SK-N-SH (cell line): ENCODE data around the gene SWI5. TPM values are rescaled to one million over a fixed set of nuclear protein-coding genes. Genes with fewer than 3 reads are reported as not detected.

Experiments used
- CTCF ChIA-PET: fragments of 300-600, 350-600 bp; formaldehyde crosslinking; extraction: SDS; loops from one replicate; lab custom pipeline; 2021; lab: Yijun Ruan, JAX
- POLR2A ChIA-PET: fragments of 350-600 bp; sonication (Branson Sonifier 250); formaldehyde crosslinking; extraction: SDS; loops from one replicate; lab custom pipeline; 2020; ENCODE audit warnings: antibody characterized with exemption, inconsistent platforms; lab: Yijun Ruan, JAX
- DNase-seq: peaks from one replicate; pipeline ENCODE4 v3.0.0; 2012
- H2AFZ ChIP-seq: fragments of 200-600 bp; sonication (generic); 2 replicates; pipeline ENCODE4 v1.8.1; 2016; ENCODE audit warnings: antibody characterized with exemption, mild to moderate bottlenecking, low read depth
- H3F3A ChIP-seq: fragments of 200-600 bp; sonication (generic); replicated peaks from 2 replicates; pipeline ENCODE3; 2016; ENCODE audit warnings: antibody characterized with exemption, mild to moderate bottlenecking; ENCODE audit not compliant: insufficient read depth
- H3K27ac ChIP-seq, 2 experiments: fragments of 200-500 bp in 1 of 2; fragments of 200-600 bp in 1 of 2; sonication (Bioruptor generic) in 1 of 2; sonication (generic), shearing (Covaris generic) in 1 of 2; 2 replicates each; pipeline versions ENCODE4 v1.5.1 to v1.6.1; 2014 to 2016; ENCODE audit warnings: low read depth in 2 of 2, inconsistent platforms in 1 of 2, low read length in 1 of 2, mild to moderate bottlenecking in 1 of 2, mixed read lengths in 1 of 2
- H3K27me3 ChIP-seq: fragments of 200-600 bp; sonication (generic), shearing (Covaris generic); 2 replicates; pipeline ENCODE4 v1.6.1; 2016; ENCODE audit warnings: mixed run types; ENCODE audit not compliant: insufficient read depth
- H3K36me3 ChIP-seq, 2 experiments: fragments of 200-500 bp in 1 of 2; fragments of 200-600 bp in 1 of 2; sonication (Bioruptor generic) in 1 of 2; sonication (generic) in 1 of 2; replicated peaks in 1 of 2; 2 replicates each; pipeline versions ENCODE3 to v1.5.1; 2014 to 2016; ENCODE audit warnings: low read length in 1 of 2, mild to moderate bottlenecking in 1 of 2; ENCODE audit not compliant: insufficient read depth in 2 of 2, control insufficient read depth in 1 of 2
- H3K4me1 ChIP-seq, 2 experiments: fragments of 200-500 bp in 1 of 2; fragments of 200-600 bp in 1 of 2; sonication (Bioruptor generic) in 1 of 2; sonication (generic), shearing (Covaris generic) in 1 of 2; 2 replicates each; pipeline versions ENCODE4 v1.5.1 to v1.6.1; 2014 to 2016; ENCODE audit warnings: low read depth in 1 of 2, low read length in 1 of 2, mixed run types in 1 of 2; ENCODE audit not compliant: insufficient read depth in 2 of 2, control insufficient read depth in 1 of 2
- H3K4me2 ChIP-seq: fragments of 200-600 bp; sonication (generic), shearing (Covaris generic); 2 replicates; pipeline ENCODE4 v1.6.1; 2017; ENCODE audit warnings: mixed run types
- H3K4me3 ChIP-seq, 2 experiments: fragments of 200-500 bp in 1 of 2; fragments of 200-600 bp in 1 of 2; sonication (Bioruptor generic) in 1 of 2; sonication (generic), shearing (Covaris generic) in 1 of 2; 2 replicates each; pipeline versions ENCODE4 v1.5.1 to v1.8.1; 2014 to 2016; ENCODE audit warnings: low read depth in 2 of 2, inconsistent platforms in 1 of 2, low read length in 1 of 2, mild to moderate bottlenecking in 1 of 2, mixed read lengths in 1 of 2, moderate library complexity in 1 of 2
- H3K79me2 ChIP-seq: fragments of 200-600 bp; sonication (generic); 2 replicates; pipeline ENCODE4 v1.8.1; 2017; ENCODE audit warnings: mild to moderate bottlenecking; ENCODE audit not compliant: insufficient read depth
- H3K9ac ChIP-seq: fragments of 200-600 bp; sonication (generic); 2 replicates; pipeline ENCODE4 v1.6.1; 2017; ENCODE audit warnings: mixed run types
- H3K9me2 ChIP-seq: fragments of 200-600 bp; sonication (generic); 2 replicates; pipeline ENCODE4 v1.6.1; 2017; ENCODE audit warnings: mixed run types
- H3K9me3 ChIP-seq: fragments of 200-600 bp; sonication (generic); 2 replicates; pipeline ENCODE4 v1.6.1; 2017; ENCODE audit warnings: mixed run types, mild to moderate bottlenecking, moderate library complexity
- H4K20me1 ChIP-seq: fragments of 200-600 bp; sonication (generic); 2 replicates; pipeline ENCODE4 v1.6.1; 2017; ENCODE audit warnings: mild to moderate bottlenecking, mixed run types; ENCODE audit not compliant: insufficient read depth
- CHD2 ChIP-seq: fragments of 150-350 bp; IDR thresholded peaks from 2 replicates; pipeline ENCODE4 v1.6.1; 2018; ENCODE audit warnings: low read length; ENCODE audit not compliant: partially characterized antibody
- ELF1 ChIP-seq: IDR thresholded peaks from 2 replicates; pipeline ENCODE4 v1.4.0; 2012
- EP300 ChIP-seq, 2 experiments: IDR thresholded peaks; 2 replicates each; pipeline versions ENCODE4 v1.4.0 to v1.6.1; 2012; ENCODE audit warnings: borderline replicate concordance in 1 of 2, low read depth in 1 of 2, low read length in 1 of 2
- EZH2phosphoT487 ChIP-seq: fragments of 200-600 bp; sonication (generic); IDR thresholded peaks from 2 replicates; pipeline ENCODE4 v1.6.1; 2017; ENCODE audit warnings: low read depth, mixed run types, mild to moderate bottlenecking, antibody characterized with exemption, moderate library complexity, borderline replicate concordance
- FOXJ3 ChIP-seq: sonication (generic); formaldehyde crosslinking; IDR thresholded peaks from 2 replicates; pipeline ENCODE4 v1.5.1; 2020; ENCODE audit warnings: mild to moderate bottlenecking, missing genetic modification reagents
- FOXM1 ChIP-seq: IDR thresholded peaks from 2 replicates; pipeline ENCODE4 v1.4.0; 2012; ENCODE audit warnings: low read depth, mild to moderate bottlenecking
- GABPA ChIP-seq: IDR thresholded peaks from 2 replicates; pipeline ENCODE4 v1.4.0; 2012; ENCODE audit warnings: low read depth, mild to moderate bottlenecking
- MXI1 ChIP-seq: IDR thresholded peaks from 2 replicates; pipeline ENCODE4 v1.6.1; 2012; ENCODE audit warnings: mild to moderate bottlenecking, low read depth, low read length, improper control_type of control experiment
- NFIC ChIP-seq: IDR thresholded peaks from 2 replicates; pipeline ENCODE4 v1.4.0; 2012; ENCODE audit warnings: borderline replicate concordance
- NRF1 ChIP-seq: IDR thresholded peaks from 2 replicates; pipeline ENCODE4 v1.6.1; 2012; ENCODE audit warnings: low read depth, mild to moderate bottlenecking, low read length
- RAD21 ChIP-seq: IDR thresholded peaks from 2 replicates; pipeline ENCODE4 v1.6.1; 2012; ENCODE audit warnings: mild to moderate bottlenecking, low read length
- RCOR1 ChIP-seq: fragments of 150-350 bp; IDR thresholded peaks from 2 replicates; pipeline ENCODE4 v1.6.1; 2017; ENCODE audit warnings: antibody characterized with exemption, low read length
- RXRA ChIP-seq: IDR thresholded peaks from 2 replicates; pipeline ENCODE4 v1.4.0; 2012; ENCODE audit warnings: low read depth, mild to moderate bottlenecking, borderline replicate concordance
- SMC3 ChIP-seq: IDR thresholded peaks from 2 replicates; pipeline ENCODE4 v1.6.1; 2012; ENCODE audit warnings: low read depth, low read length, improper control_type of control experiment
- TCF12 ChIP-seq: IDR thresholded peaks from 2 replicates; pipeline ENCODE4 v1.4.0; 2012
- TEAD4 ChIP-seq: IDR thresholded peaks from 2 replicates; pipeline ENCODE4 v1.4.0; 2012; ENCODE audit warnings: mild to moderate bottlenecking, borderline replicate concordance; ENCODE audit not compliant: insufficient read depth
- YY1 ChIP-seq: IDR thresholded peaks from 2 replicates; pipeline ENCODE4 v1.4.0; 2012; ENCODE audit warnings: low read depth, mild to moderate bottlenecking
- WGBS: methylation state at CpG from one replicate; pipeline ENCODE4 v1.1.6; 2017; ENCODE audit warnings: low lambda C conversion rate; 5-methylcytosine and 5-hydroxymethylcytosine counted together
- polyA plus RNA-seq, 3 experiments: library from polyadenylated mRNA; depleted of rRNA; stranded (reverse); fragments of >200 nt; gene quantifications; 2 replicates each; pipeline ENCODE4 v1.2.3, GENCODE V29; 2012
- TF ChIP-seq, protein P1 (sequence below): IDR thresholded peaks from 2 replicates; pipeline ENCODE4 v1.4.0; 2012; ENCODE audit warnings: low read depth, borderline replicate concordance
- TF ChIP-seq, protein P2 (sequence below): IDR thresholded peaks from 2 replicates; pipeline ENCODE4 v1.4.0; 2012; ENCODE audit warnings: low read depth
- TF ChIP-seq, protein P3 (sequence below): IDR thresholded peaks from 2 replicates; pipeline ENCODE4 v1.6.1; 2012; ENCODE audit warnings: mild to moderate bottlenecking, low read depth, low read length, moderate library complexity
- TF ChIP-seq, protein P4 (sequence below): IDR thresholded peaks from 2 replicates; pipeline ENCODE4 v1.4.0; 2012; ENCODE audit warnings: low read depth, borderline replicate concordance

Gene SWI5
- polyA plus RNA-seq, 1 of the 3 experiments (the other 2 are of a cell fraction): 84.1 TPM

DNA sequence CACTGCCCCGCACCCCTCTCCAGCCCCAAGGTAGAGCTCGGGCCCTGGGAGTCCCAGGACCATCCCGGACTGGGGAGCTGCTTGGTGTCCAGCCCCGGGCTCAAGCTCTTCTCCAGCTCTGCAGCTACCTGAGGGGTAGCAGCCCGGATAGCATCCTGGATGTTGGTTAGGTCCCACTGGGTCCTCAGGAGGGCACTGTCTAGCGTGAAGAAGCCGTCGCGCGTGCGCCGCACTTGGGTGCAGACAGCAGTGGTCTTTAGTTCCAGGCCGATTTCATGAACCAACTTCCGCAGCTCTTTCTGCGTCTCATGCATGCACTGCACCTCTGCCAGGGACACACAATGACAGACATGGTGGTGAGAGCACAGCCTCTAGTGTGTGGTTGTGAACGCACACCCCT is 33.5 kb downstream of the SWI5 start:
- Histone ChIP-seq H3K27ac (no peak overlapping the region), H3K9me3 (no peaks in the 10 kb centered on the region), H3K9ac (no peak overlapping the region), H3K27me3 (no peaks in the 10 kb centered on the region), H4K20me1 (no peaks in the 10 kb centered on the region), H3K9me2 (no peaks in the 10 kb centered on the region), H3K79me2 (no peaks in the 10 kb centered on the region), H3K4me1 (peaks cover 0 to 12% of the 10 kb centered on the region in 2 experiments; a peak in 1 of 4 replicates), H3F3A (peaks cover 43% of the 10 kb centered on the region), H3K4me3 (no peak overlapping the region), H2AFZ (no peak overlapping the region), H3K4me2 (no peak overlapping the region), H3K36me3 (peaks cover 26 to 37% of the 10 kb centered on the region in 2 experiments)
- TF ChIP-seq NRF1 (no peak), FOXM1 (no peak), CHD2 (no peak), EZH2phosphoT487 (no peak), RXRA (no peak), RAD21 (no peak)
- TF ChIP-seq, protein P1, sequence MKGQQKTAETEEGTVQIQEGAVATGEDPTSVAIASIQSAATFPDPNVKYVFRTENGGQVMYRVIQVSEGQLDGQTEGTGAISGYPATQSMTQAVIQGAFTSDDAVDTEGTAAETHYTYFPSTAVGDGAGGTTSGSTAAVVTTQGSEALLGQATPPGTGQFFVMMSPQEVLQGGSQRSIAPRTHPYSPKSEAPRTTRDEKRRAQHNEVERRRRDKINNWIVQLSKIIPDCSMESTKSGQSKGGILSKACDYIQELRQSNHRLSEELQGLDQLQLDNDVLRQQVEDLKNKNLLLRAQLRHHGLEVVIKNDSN: no peak
- TF ChIP-seq, protein P2, sequence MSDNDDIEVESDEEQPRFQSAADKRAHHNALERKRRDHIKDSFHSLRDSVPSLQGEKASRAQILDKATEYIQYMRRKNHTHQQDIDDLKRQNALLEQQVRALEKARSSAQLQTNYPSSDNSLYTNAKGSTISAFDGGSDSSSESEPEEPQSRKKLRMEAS: no peak
- CTCF ChIA-PET: interaction anchor here (1.3 to 3.2 kb wide), 4 partner anchors 12 to 112 kb away, joined by 4 to 19 read pairs (median 6); partner anchors contain the start of gene TRUB2
- WGBS: 89% methylated on average over 3 of the region's 16 CpGs
- no peak for DNase-seq
- POLR2A ChIA-PET: interaction anchor here (0.7 to 1.5 kb wide), 3 partner anchors 9 to 12 kb away, joined by 3 to 4 read pairs (median 4); no protein-coding TSS in a partner anchor

DNA sequence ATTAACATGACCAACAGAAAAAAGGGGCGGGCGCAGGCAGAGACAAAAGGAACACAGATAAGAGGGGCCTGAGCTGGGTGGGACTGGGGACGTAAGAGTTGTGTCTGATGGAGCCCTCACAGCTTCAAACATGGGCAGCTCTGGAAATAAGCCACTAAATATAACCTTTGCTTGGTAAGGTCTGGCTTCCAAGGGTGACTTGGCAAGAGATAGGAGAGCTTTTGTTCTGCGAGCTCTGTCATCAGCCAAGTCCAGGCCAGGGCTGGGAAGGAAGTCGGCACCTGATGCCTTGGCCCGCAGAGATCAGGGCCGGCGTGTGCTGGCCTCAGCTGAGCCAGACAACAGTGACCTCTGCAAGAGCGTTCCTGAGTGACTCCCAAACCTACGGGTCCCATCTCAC is 34.4 kb downstream of the SWI5 start:
- H3K27ac ChIP-seq: no peak overlapping the region
- ChIA-PET CTCF (interaction anchor here (0.8 to 3.2 kb wide), 6 partner anchors 9 to 111 kb away, joined by 3 to 19 read pairs (median 5); partner anchors contain the start of gene TRUB2), POLR2A (interaction anchor here (0.7 to 1.4 kb wide), 2 partner anchors 8 to 12 kb away, joined by 3 to 4 read pairs; no protein-coding TSS in a partner anchor)
- peaks cover 30 to 44% of the 10 kb centered on the region in 2 experiments for H3K36me3 ChIP-seq
- H2AFZ ChIP-seq: no peak overlapping the region
- H3K9me2 ChIP-seq: no peaks in the 10 kb centered on the region
- H3K27me3 ChIP-seq: no peaks in the 10 kb centered on the region
- TF ChIP-seq TEAD4 (no peak), EZH2phosphoT487 (no peak), RAD21 (no peak), TCF12 (no peak), RCOR1 (no peak), GABPA (no peak), SMC3 (no peak), FOXJ3 (CRISPR knock-in tag) (no peak), EP300 (IDR thresholded peaks at IDR 0.05; ENCODE audit: borderline replicate concordance in 1 of 2, low read depth in 1 of 2, low read length in 1 of 2) (no peak), MXI1 (no peak), ELF1 (no peak), NFIC (no peak), YY1 (no peak)
- TF ChIP-seq, protein P2: no peak
- TF ChIP-seq, protein P3, sequence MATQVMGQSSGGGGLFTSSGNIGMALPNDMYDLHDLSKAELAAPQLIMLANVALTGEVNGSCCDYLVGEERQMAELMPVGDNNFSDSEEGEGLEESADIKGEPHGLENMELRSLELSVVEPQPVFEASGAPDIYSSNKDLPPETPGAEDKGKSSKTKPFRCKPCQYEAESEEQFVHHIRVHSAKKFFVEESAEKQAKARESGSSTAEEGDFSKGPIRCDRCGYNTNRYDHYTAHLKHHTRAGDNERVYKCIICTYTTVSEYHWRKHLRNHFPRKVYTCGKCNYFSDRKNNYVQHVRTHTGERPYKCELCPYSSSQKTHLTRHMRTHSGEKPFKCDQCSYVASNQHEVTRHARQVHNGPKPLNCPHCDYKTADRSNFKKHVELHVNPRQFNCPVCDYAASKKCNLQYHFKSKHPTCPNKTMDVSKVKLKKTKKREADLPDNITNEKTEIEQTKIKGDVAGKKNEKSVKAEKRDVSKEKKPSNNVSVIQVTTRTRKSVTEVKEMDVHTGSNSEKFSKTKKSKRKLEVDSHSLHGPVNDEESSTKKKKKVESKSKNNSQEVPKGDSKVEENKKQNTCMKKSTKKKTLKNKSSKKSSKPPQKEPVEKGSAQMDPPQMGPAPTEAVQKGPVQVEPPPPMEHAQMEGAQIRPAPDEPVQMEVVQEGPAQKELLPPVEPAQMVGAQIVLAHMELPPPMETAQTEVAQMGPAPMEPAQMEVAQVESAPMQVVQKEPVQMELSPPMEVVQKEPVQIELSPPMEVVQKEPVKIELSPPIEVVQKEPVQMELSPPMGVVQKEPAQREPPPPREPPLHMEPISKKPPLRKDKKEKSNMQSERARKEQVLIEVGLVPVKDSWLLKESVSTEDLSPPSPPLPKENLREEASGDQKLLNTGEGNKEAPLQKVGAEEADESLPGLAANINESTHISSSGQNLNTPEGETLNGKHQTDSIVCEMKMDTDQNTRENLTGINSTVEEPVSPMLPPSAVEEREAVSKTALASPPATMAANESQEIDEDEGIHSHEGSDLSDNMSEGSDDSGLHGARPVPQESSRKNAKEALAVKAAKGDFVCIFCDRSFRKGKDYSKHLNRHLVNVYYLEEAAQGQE: no peak
- TF ChIP-seq, protein P4, sequence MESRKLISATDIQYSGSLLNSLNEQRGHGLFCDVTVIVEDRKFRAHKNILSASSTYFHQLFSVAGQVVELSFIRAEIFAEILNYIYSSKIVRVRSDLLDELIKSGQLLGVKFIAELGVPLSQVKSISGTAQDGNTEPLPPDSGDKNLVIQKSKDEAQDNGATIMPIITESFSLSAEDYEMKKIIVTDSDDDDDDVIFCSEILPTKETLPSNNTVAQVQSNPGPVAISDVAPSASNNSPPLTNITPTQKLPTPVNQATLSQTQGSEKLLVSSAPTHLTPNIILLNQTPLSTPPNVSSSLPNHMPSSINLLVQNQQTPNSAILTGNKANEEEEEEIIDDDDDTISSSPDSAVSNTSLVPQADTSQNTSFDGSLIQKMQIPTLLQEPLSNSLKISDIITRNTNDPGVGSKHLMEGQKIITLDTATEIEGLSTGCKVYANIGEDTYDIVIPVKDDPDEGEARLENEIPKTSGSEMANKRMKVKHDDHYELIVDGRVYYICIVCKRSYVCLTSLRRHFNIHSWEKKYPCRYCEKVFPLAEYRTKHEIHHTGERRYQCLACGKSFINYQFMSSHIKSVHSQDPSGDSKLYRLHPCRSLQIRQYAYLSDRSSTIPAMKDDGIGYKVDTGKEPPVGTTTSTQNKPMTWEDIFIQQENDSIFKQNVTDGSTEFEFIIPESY: no peak
- H3K9ac ChIP-seq: no peak overlapping the region
- H3K9me3 ChIP-seq: no peaks in the 10 kb centered on the region
- no peaks in the 10 kb centered on the region for H3K79me2 ChIP-seq
- peaks cover 0 to 12% of the 10 kb centered on the region in 2 experiments; a peak in 1 of 4 replicates for H3K4me1 ChIP-seq
- no peaks in the 10 kb centered on the region for H4K20me1 ChIP-seq
- H3F3A ChIP-seq: peaks cover 39% of the 10 kb centered on the region
- no peak overlapping the region for H3K4me3 ChIP-seq
- no peak for DNase-seq
- no peak overlapping the region for H3K4me2 ChIP-seq
- WGBS: 98% methylated on average over 7 of the region's 10 CpGs
